Loucy (cell line): Measurements from ENCODE around the gene CHST10.

Experiments used
- EZH2phosphoT487 ChIP-seq: fragments of 200-600 bp; IDR thresholded peaks from 2 replicates; pipeline ENCODE4 v1.6.1; 2018; ENCODE audit warnings: antibody characterized with exemption, mild to moderate bottlenecking, moderate library complexity, borderline replicate concordance
- TF ChIP-seq, protein P1 (sequence below): fragments of 200-600 bp; sonication (generic); conservative IDR thresholded peaks from 2 replicates; pipeline ENCODE4 v1.5.1; 2014; ENCODE audit warnings: mild to moderate bottlenecking, antibody characterized with exemption, low read length

DNA sequence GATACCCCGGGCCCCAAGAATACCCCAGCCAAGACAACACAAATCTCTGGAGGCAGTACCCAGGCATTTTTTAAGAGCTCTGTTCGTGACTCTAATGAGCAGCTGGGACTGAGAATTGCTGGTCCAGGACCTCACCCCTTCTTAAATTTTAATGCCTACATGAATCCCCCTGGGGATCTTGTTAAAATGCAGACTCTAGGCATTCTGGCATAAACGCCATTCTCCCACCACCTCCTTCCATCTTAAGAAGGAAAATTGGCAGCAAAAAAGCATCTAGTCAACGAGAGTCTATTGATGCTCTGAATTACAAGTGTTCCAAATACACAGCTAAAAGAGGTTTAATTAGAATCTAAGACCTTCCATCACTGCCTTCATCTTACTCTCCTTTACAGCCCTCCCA, 5.0 kb downstream of the CHST10 start:
- TF ChIP-seq, protein P1, sequence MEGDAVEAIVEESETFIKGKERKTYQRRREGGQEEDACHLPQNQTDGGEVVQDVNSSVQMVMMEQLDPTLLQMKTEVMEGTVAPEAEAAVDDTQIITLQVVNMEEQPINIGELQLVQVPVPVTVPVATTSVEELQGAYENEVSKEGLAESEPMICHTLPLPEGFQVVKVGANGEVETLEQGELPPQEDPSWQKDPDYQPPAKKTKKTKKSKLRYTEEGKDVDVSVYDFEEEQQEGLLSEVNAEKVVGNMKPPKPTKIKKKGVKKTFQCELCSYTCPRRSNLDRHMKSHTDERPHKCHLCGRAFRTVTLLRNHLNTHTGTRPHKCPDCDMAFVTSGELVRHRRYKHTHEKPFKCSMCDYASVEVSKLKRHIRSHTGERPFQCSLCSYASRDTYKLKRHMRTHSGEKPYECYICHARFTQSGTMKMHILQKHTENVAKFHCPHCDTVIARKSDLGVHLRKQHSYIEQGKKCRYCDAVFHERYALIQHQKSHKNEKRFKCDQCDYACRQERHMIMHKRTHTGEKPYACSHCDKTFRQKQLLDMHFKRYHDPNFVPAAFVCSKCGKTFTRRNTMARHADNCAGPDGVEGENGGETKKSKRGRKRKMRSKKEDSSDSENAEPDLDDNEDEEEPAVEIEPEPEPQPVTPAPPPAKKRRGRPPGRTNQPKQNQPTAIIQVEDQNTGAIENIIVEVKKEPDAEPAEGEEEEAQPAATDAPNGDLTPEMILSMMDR: no peak
- TF ChIP-seq EZH2phosphoT487: no peak
